ENCODE data around the gene SLC3A2.

- TF ChIP-seq EZH2 (IDR thresholded peaks at IDR 0.05; ENCODE audit: borderline replicate concordance, low read length), result no peak
- TF ChIP-seq, protein P1, sequence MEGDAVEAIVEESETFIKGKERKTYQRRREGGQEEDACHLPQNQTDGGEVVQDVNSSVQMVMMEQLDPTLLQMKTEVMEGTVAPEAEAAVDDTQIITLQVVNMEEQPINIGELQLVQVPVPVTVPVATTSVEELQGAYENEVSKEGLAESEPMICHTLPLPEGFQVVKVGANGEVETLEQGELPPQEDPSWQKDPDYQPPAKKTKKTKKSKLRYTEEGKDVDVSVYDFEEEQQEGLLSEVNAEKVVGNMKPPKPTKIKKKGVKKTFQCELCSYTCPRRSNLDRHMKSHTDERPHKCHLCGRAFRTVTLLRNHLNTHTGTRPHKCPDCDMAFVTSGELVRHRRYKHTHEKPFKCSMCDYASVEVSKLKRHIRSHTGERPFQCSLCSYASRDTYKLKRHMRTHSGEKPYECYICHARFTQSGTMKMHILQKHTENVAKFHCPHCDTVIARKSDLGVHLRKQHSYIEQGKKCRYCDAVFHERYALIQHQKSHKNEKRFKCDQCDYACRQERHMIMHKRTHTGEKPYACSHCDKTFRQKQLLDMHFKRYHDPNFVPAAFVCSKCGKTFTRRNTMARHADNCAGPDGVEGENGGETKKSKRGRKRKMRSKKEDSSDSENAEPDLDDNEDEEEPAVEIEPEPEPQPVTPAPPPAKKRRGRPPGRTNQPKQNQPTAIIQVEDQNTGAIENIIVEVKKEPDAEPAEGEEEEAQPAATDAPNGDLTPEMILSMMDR (conservative IDR thresholded peaks at IDR 0.05 in 1 of 2, IDR thresholded peaks at IDR 0.05 in 1 of 2; ENCODE audit: extremely low read depth in 1 of 2, insufficient read depth in 1 of 2, low read depth in 1 of 2, low read length in 2 of 2), result no peak
Measured at GRCh38 chr11:62835336-62835735, 45.4 kb upstream of the SLC3A2 start.

All from mammary epithelial cell (primary cell).